ENCODE data around the gene HMGCR.
"Not testable (repeated sequence)": the region's sequence is repeated elsewhere in the genome, so short reads cannot be mapped to it uniquely, and the experiment has no call there.

- TF ChIP-seq, protein P1, sequence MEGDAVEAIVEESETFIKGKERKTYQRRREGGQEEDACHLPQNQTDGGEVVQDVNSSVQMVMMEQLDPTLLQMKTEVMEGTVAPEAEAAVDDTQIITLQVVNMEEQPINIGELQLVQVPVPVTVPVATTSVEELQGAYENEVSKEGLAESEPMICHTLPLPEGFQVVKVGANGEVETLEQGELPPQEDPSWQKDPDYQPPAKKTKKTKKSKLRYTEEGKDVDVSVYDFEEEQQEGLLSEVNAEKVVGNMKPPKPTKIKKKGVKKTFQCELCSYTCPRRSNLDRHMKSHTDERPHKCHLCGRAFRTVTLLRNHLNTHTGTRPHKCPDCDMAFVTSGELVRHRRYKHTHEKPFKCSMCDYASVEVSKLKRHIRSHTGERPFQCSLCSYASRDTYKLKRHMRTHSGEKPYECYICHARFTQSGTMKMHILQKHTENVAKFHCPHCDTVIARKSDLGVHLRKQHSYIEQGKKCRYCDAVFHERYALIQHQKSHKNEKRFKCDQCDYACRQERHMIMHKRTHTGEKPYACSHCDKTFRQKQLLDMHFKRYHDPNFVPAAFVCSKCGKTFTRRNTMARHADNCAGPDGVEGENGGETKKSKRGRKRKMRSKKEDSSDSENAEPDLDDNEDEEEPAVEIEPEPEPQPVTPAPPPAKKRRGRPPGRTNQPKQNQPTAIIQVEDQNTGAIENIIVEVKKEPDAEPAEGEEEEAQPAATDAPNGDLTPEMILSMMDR (IDR thresholded peaks at IDR 0.05), result not testable (repeated sequence)
- not testable (repeated sequence) for TF ChIP-seq ATOH8 (CRISPR knock-in tag; IDR thresholded peaks at IDR 0.05; ENCODE audit: low read depth); RAD21 (conservative IDR thresholded peaks at IDR 0.05 in 1 of 2, IDR thresholded peaks at IDR 0.05 in 1 of 2); ESRRA (IDR thresholded peaks at IDR 0.05; ENCODE audit: borderline replicate concordance, low read length); CHD4 (IDR thresholded peaks at IDR 0.05; ENCODE audit: borderline replicate concordance); KDM5A (IDR thresholded peaks at IDR 0.05); PHF8 (IDR thresholded peaks at IDR 0.05; ENCODE audit: borderline replicate concordance, low read depth); NR3C1 (IDR thresholded peaks at IDR 0.05); RCOR1 (IDR thresholded peaks at IDR 0.05; ENCODE audit: low read depth, low read length); FOSL2 (IDR thresholded peaks at IDR 0.05); FOSL2 (CRISPR knock-in tag; IDR thresholded peaks at IDR 0.05); MYC (IDR thresholded peaks at IDR 0.05; ENCODE audit: borderline replicate concordance, low read length); SMC3 (IDR thresholded peaks at IDR 0.05)
- TF ChIP-seq, protein P2, sequence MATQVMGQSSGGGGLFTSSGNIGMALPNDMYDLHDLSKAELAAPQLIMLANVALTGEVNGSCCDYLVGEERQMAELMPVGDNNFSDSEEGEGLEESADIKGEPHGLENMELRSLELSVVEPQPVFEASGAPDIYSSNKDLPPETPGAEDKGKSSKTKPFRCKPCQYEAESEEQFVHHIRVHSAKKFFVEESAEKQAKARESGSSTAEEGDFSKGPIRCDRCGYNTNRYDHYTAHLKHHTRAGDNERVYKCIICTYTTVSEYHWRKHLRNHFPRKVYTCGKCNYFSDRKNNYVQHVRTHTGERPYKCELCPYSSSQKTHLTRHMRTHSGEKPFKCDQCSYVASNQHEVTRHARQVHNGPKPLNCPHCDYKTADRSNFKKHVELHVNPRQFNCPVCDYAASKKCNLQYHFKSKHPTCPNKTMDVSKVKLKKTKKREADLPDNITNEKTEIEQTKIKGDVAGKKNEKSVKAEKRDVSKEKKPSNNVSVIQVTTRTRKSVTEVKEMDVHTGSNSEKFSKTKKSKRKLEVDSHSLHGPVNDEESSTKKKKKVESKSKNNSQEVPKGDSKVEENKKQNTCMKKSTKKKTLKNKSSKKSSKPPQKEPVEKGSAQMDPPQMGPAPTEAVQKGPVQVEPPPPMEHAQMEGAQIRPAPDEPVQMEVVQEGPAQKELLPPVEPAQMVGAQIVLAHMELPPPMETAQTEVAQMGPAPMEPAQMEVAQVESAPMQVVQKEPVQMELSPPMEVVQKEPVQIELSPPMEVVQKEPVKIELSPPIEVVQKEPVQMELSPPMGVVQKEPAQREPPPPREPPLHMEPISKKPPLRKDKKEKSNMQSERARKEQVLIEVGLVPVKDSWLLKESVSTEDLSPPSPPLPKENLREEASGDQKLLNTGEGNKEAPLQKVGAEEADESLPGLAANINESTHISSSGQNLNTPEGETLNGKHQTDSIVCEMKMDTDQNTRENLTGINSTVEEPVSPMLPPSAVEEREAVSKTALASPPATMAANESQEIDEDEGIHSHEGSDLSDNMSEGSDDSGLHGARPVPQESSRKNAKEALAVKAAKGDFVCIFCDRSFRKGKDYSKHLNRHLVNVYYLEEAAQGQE (IDR thresholded peaks at IDR 0.05), result not testable (repeated sequence)
These were observed 2.6 kb upstream of the HMGCR start for GRCh38 chr5:75334413-75334812.

All from A549 (cell line).